Karpas-422 (cell line): ENCODE data around the gene MBTPS1. TPM values are rescaled to one million over a fixed set of nuclear protein-coding genes. Genes with fewer than 3 reads are reported as not detected.

Source experiments
- DNase-seq: peaks from one replicate; pipeline ENCODE4 v3.0.0-alpha.2; 2015
- H2AFZ ChIP-seq: fragments of 200-600 bp; sonication (generic); 2 replicates; pipeline ENCODE4 v1.6.1; 2014; ENCODE audit warnings: antibody characterized with exemption, low read length, mixed read lengths
- H3K27ac ChIP-seq: fragments of 200-600 bp; sonication (generic); 2 replicates; pipeline ENCODE4 v1.5.1; 2014; ENCODE audit warnings: mild to moderate bottlenecking, low read length, moderate library complexity
- H3K27me3 ChIP-seq: fragments of 200-600 bp; sonication (generic); 2 replicates; pipeline ENCODE4 v1.6.1; 2014; ENCODE audit warnings: low read length, mixed read lengths
- H3K36me3 ChIP-seq: fragments of 200-600 bp; sonication (generic); 2 replicates; pipeline ENCODE4 v1.6.1; 2014; ENCODE audit warnings: low read length, mixed read lengths; ENCODE audit not compliant: insufficient read depth
- H3K4me1 ChIP-seq: fragments of 200-600 bp; sonication (generic); 2 replicates; pipeline ENCODE4 v1.6.1; 2014; ENCODE audit warnings: mild to moderate bottlenecking, low read length, mixed read lengths
- H3K4me2 ChIP-seq: fragments of 200-600 bp; sonication (generic); 2 replicates; pipeline ENCODE4 v1.6.1; 2014; ENCODE audit warnings: low read length, low read depth, mild to moderate bottlenecking; ENCODE audit not compliant: poor library complexity, severe bottlenecking
- H3K4me3 ChIP-seq: fragments of 200-600 bp; sonication (generic); 2 replicates; pipeline ENCODE4 v1.5.1; 2014; ENCODE audit warnings: mild to moderate bottlenecking, antibody characterized with exemption, low read length, mixed read lengths
- H3K79me2 ChIP-seq: fragments of 200-600 bp; sonication (generic); 2 replicates; pipeline ENCODE4 v1.6.1; 2014; ENCODE audit warnings: mild to moderate bottlenecking, low read length, mixed read lengths
- H3K9ac ChIP-seq: fragments of 200-600 bp; sonication (generic); 2 replicates; pipeline ENCODE4 v1.6.0; 2014; ENCODE audit warnings: low read length
- H3K9me2 ChIP-seq: fragments of 200-600 bp; sonication (generic), shearing (Covaris generic); replicated peaks from 2 replicates; pipeline ENCODE4 v1.6.0; 2014; ENCODE audit warnings: mild to moderate bottlenecking, low read length, moderate library complexity; ENCODE audit not compliant: insufficient read depth
- H3K9me3 ChIP-seq: fragments of 300-700, 200-600 bp; sonication (generic); 2 replicates; pipeline ENCODE4 v1.6.1; 2014; ENCODE audit warnings: low read length, mixed read lengths
- H4K20me1 ChIP-seq: fragments of 200-600 bp; sonication (generic); 2 replicates; pipeline ENCODE4 v1.6.1; 2014; ENCODE audit warnings: mild to moderate bottlenecking, antibody characterized with exemption, low read length, low read depth; ENCODE audit not compliant: insufficient read depth
- total RNA-seq: library from RNA; depleted of rRNA; stranded (reverse); fragments of >200 nt; shearing (Covaris generic); gene quantifications from 2 replicates; pipeline ENCODE4 v1.2.3, GENCODE V29; 2014; ENCODE audit warnings: low replicate concordance

MBTPS1 gene
- total RNA-seq, 1 experiment from 2014 or later = 80.9 TPM

- Histone ChIP-seq H4K20me1 (no peaks in the 10 kb centered on the region), H3K9ac (no peak overlapping the region), H3K27me3 (no peaks in the 10 kb centered on the region), H3K36me3 (peaks cover 23% of the 10 kb centered on the region), H3K79me2 (no peaks in the 10 kb centered on the region), H3K4me2 (no peak overlapping the region), H3K9me3 (no peaks in the 10 kb centered on the region), H3K27ac (no peak overlapping the region), H3K4me3 (no peak overlapping the region), H3K9me2 (no peaks in the 10 kb centered on the region), H2AFZ (no peak overlapping the region), H3K4me1 (no peaks in the 10 kb centered on the region)
- DNase-seq = no peak
These were observed 59.8 kb downstream of the MBTPS1 start for GRCh38 chr16:84056933-84057332.

DNA sequence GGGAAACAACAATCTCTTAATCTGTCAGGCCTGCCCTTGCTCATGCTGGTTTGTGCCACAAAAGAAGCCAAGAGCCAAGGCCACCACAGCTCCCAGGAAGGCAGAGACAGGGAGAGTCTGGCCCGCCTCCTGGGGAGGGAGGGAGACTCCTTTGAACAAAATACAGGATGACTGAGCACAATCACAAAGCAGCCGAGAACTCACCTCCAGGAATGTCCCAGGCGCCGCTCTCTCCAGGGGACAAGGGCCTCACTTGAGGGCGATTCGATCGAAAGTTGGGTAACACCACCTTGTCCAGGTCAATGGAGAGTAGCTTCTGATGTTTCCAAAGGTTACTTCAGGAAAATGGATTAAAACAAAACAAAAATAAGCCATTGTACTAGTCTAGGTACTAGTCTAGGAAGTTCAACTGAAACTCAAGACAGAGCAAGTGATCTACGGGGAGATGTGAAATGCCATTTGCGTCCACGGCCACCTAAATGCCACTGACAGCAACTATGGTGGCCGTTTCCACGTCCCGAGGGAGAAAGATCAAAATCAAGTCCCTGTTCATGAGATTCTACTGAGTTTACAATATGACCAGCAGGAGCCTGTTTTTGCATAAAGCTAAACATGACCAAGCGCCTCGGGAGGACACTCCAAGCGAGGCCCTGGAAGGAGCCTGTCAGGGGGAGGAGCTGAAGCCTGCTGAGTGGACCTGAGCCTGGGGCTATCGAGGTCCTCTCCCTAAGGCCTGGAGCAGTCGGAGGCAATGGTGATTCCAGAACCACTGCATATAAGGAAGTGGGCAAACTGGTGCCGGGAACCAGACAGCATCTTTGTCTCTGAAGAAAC, 60.7 kb downstream of the MBTPS1 start:
- Histone ChIP-seq H3K79me2 (no peaks in the 10 kb centered on the region), H3K4me2 (no peak overlapping the region), H3K9ac (no peak overlapping the region), H3K9me3 (no peaks in the 10 kb centered on the region), H3K36me3 (peaks cover 16% of the 10 kb centered on the region), H4K20me1 (no peaks in the 10 kb centered on the region), H3K27me3 (no peaks in the 10 kb centered on the region), H3K27ac (no peak overlapping the region), H3K9me2 (no peaks in the 10 kb centered on the region), H3K4me3 (no peak overlapping the region), H2AFZ (no peak overlapping the region), H3K4me1 (no peaks in the 10 kb centered on the region)
- DNase-seq = no peak

DNA sequence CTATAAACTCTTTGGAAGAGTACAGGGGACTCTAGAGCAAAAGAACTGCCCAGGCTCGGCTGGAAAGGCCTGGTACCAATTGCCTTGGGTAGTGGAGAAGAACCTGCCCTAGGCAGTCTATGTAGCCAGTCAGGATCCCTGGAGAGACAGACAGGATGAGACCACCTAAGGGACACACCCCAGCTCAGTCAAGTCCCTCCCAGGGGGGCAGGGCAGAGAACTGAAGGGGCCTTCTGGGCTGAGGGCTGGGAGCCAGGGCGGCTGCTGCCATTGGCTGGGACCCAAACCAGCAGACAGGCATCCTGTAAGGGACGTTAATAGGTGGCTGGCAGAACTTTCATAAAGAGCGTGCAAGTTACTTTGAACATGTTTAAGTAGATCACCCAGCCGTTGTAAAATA, 61.4 kb downstream of the MBTPS1 start:
- no peaks in the 10 kb centered on the region for H3K79me2 ChIP-seq
- no peaks in the 10 kb centered on the region for H4K20me1 ChIP-seq
- H2AFZ ChIP-seq = no peak overlapping the region
- H3K4me2 ChIP-seq = no peak overlapping the region
- no peaks in the 10 kb centered on the region for H3K9me3 ChIP-seq
- no peak overlapping the region for H3K4me3 ChIP-seq
- H3K9me2 ChIP-seq = no peaks in the 10 kb centered on the region
- no peaks in the 10 kb centered on the region for H3K27me3 ChIP-seq
- no peaks in the 10 kb centered on the region for H3K4me1 ChIP-seq
- DNase-seq = no peak
- no peak overlapping the region for H3K27ac ChIP-seq
- peaks cover 12% of the 10 kb centered on the region for H3K36me3 ChIP-seq
- H3K9ac ChIP-seq = no peak overlapping the region

GRCh38 chr16:84054916-84055315, 61.8 kb downstream of the MBTPS1 start:
- H3K9me3 ChIP-seq = no peaks in the 10 kb centered on the region
- H2AFZ ChIP-seq = no peak overlapping the region
- no peak overlapping the region for H3K4me2 ChIP-seq
- H3K36me3 ChIP-seq = peaks cover 12% of the 10 kb centered on the region
- no peaks in the 10 kb centered on the region for H3K27me3 ChIP-seq
- DNase-seq = no peak
- H3K9me2 ChIP-seq = no peaks in the 10 kb centered on the region
- H4K20me1 ChIP-seq = no peaks in the 10 kb centered on the region
- no peaks in the 10 kb centered on the region for H3K79me2 ChIP-seq
- no peak overlapping the region for H3K27ac ChIP-seq
- H3K4me3 ChIP-seq = no peak overlapping the region
- no peak overlapping the region for H3K9ac ChIP-seq
- H3K4me1 ChIP-seq = no peaks in the 10 kb centered on the region

DNA sequence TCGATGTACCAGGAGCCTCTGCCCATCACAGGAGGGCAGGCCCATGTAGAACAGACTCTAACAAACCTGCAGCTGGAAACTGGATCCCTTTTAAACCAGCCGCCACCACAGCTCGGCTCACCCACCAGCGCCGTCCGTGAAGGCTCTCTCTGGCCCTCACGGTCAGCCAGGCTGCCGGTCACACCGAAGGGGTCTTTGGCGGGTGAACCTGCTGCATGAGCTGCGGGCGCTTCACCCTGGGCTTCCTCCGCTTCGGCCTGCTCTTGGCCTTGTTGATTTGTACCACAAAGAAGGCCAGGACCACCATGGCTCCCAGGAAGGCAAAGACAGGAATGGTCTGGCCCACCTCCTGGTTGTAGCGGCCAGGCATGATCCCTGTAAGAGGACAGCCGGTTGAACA, 62.5 kb downstream of the MBTPS1 start:
- H3K36me3 ChIP-seq = peaks cover 10% of the 10 kb centered on the region
- H3K4me3 ChIP-seq = no peak overlapping the region

GRCh38 chr16:84053237-84053636, 63.5 kb downstream of the MBTPS1 start:
- Histone ChIP-seq H3K9ac (no peak overlapping the region), H3K27me3 (no peaks in the 10 kb centered on the region), H3K36me3 (peaks cover 10% of the 10 kb centered on the region), H3K79me2 (no peaks in the 10 kb centered on the region), H3K4me2 (no peak overlapping the region), H3K9me3 (no peaks in the 10 kb centered on the region), H3K9me2 (no peaks in the 10 kb centered on the region), H3K27ac (no peak overlapping the region), H3K4me3 (no peak overlapping the region), H4K20me1 (no peaks in the 10 kb centered on the region), H2AFZ (no peak overlapping the region), H3K4me1 (no peaks in the 10 kb centered on the region)
- no peak for DNase-seq

More for the DNA sequence above, 62.5 kb downstream of the MBTPS1 start:
- Histone ChIP-seq H2AFZ (no peak overlapping the region), H3K4me2 (no peak overlapping the region), H3K4me1 (no peaks in the 10 kb centered on the region), H4K20me1 (no peaks in the 10 kb centered on the region), H3K27ac (no peak overlapping the region), H3K9me3 (no peaks in the 10 kb centered on the region), H3K9me2 (no peaks in the 10 kb centered on the region), H3K27me3 (no peaks in the 10 kb centered on the region), H3K9ac (no peak overlapping the region), H3K79me2 (no peaks in the 10 kb centered on the region)
- DNase-seq = no peak

GRCh38 chr16:84052071-84052622, 64.6 kb downstream of the MBTPS1 start:
- DNase-seq = no peak
- Histone ChIP-seq H3K36me3 (no peaks in the 10 kb centered on the region), H3K79me2 (no peaks in the 10 kb centered on the region), H3K4me1 (no peaks in the 10 kb centered on the region), H3K9ac (no peak overlapping the region), H3K4me2 (no peak overlapping the region), H3K4me3 (no peak overlapping the region), H3K9me3 (no peaks in the 10 kb centered on the region), H3K27ac (no peak overlapping the region), H2AFZ (no peak overlapping the region), H3K9me2 (no peaks in the 10 kb centered on the region), H3K27me3 (no peaks in the 10 kb centered on the region), H4K20me1 (no peaks in the 10 kb centered on the region)

- H3K9me3 ChIP-seq = no peaks in the 10 kb centered on the region
- H3K79me2 ChIP-seq = no peaks in the 10 kb centered on the region
- no peaks in the 10 kb centered on the region for H3K9me2 ChIP-seq
- no peak overlapping the region for H3K9ac ChIP-seq
- H3K4me1 ChIP-seq = no peaks in the 10 kb centered on the region
- no peaks in the 10 kb centered on the region for H3K36me3 ChIP-seq
- no peak overlapping the region for H3K4me3 ChIP-seq
- H4K20me1 ChIP-seq = no peaks in the 10 kb centered on the region
- no peak for DNase-seq
- H2AFZ ChIP-seq = no peak overlapping the region
- H3K27ac ChIP-seq = no peak overlapping the region
- H3K27me3 ChIP-seq = no peaks in the 10 kb centered on the region
- H3K4me2 ChIP-seq = no peak overlapping the region
These were observed 66.4 kb downstream of the MBTPS1 start for GRCh38 chr16:84050316-84050715.
